Stimulated activated CD4-positive, alpha-beta T cell treated with anti-CD3 and anti-CD28 coated beads, Interleukin-1b, Interleukin-23, amount 100 ng/mL, for 48 hours (primary cell): Measurements from ENCODE around the gene GOLGA2.

Source experiments
- DNase-seq: peaks from one replicate; pipeline ENCODE4 v3.0.0-alpha.2; 2020

The GOLGA2 gene

GRCh38 chr9:128211186-128211980, 64.4 kb downstream of the GOLGA2 start:
- no peak for DNase-seq

- no peak for DNase-seq
These were observed 66.7 kb downstream of the GOLGA2 start for GRCh38 chr9:128208946-128209669.

- DNase-seq = no peak
These were observed 67.4 kb downstream of the GOLGA2 start for GRCh38 chr9:128208386-128208785.

- no peak for DNase-seq
These were observed 68.6 kb downstream of the GOLGA2 start for GRCh38 chr9:128206916-128207910.

DNA sequence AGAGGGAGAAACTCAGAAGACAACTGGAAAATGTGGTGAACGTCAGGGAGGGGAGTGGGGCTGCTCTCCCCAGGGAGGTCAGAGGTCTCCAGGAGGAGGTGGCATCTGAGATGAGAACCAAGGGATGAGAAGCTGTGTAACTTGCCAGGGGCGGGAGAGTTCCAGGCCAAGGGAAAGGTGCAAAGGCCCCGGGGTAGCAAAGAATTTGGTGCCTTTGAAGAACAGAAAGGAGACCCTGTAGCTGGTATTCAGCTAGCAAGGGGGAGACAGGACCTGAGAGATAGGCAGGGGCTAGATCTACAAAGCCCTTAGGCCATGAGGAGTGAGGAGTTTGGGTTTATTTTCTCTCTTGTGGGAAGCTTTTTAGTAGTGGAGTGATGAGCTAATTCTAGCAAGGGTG, 69.3 kb downstream of the GOLGA2 start:
- DNase-seq = no peak
